IgD-negative memory B cell (primary cell): ENCODE data around the gene FZD2. TPM values are rescaled to one million over a fixed set of nuclear protein-coding genes. Genes with fewer than 3 reads are reported as not detected.
"Not testable (repeated sequence)": the region's sequence is repeated elsewhere in the genome, so short reads cannot be mapped to it uniquely, and the experiment has no call there.

ENCODE experiments used
- H3K27ac Mint-ChIP-seq, 3 donors: one replicate each; pipeline ENCODE4 v1.8.0; 2020 to 2022; ENCODE audit warnings: mild to moderate bottlenecking in 3 of 3, mixed read lengths in 3 of 3, moderate library complexity in 1 of 3
- H3K27me3 Mint-ChIP-seq: one replicate; pipeline ENCODE4 v1.8.0; 2021; ENCODE audit warnings: mixed read lengths
- H3K36me3 Mint-ChIP-seq: one replicate; pipeline ENCODE4 v1.8.0; 2020; ENCODE audit warnings: mild to moderate bottlenecking, mixed read lengths
- H3K4me1 Mint-ChIP-seq, 3 donors: one replicate each; pipeline ENCODE4 v1.8.0; 2020 to 2022; ENCODE audit warnings: mixed read lengths in 3 of 3, mild to moderate bottlenecking in 1 of 3
- H3K4me3 Mint-ChIP-seq, 4 donors: one replicate each; pipeline ENCODE4 v1.8.0; 2020 to 2022; ENCODE audit warnings: mild to moderate bottlenecking in 4 of 4, mixed read lengths in 4 of 4, moderate library complexity in 3 of 4
- H3K9me3 Mint-ChIP-seq, 3 donors: one replicate each; pipeline ENCODE4 v1.8.0; 2020 to 2021; ENCODE audit warnings: mixed read lengths in 3 of 3, mild to moderate bottlenecking in 1 of 3
- polyA plus RNA-seq: library from polyadenylated mRNA; unstranded; fragments of 300-500 nt; fragmentation: Illumina TruSeq; gene quantifications from one replicate; pipeline ENCODE4 v1.2.3, GENCODE V29; 2021

FZD2 gene
- polyA plus RNA-seq, 1 donor from 2014 or later = not detected

DNA sequence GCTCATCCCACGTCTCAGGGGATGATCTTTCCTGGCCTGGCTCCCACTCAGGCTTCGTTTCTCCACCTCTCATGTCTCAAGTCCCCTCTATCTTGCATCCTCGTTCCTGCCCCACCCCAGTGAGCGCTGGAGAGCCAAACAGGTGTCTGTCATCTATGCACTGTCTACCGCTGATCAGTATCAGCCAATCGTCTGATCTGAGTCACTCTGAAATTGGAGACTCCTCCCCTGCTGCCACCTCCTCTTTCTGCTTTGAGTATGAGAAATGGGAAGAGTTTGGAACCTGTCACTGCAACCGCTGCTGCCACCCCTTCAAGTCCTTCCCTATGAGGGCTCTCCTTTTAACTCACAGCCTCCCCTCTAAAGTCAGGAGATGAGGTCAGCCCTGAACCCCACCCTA, 28.0 kb downstream of the FZD2 start:
- H3K9me3 Mint-ChIP-seq = no peaks in the 10 kb centered on the region
- peak overlapping the region in 1 of 3 donors; percentile 60 for H3K27ac Mint-ChIP-seq
- peaks cover 0 to 2% (median 0%) of the 10 kb centered on the region in 3 donors for H3K4me1 Mint-ChIP-seq
- H3K36me3 Mint-ChIP-seq = no peaks in the 10 kb centered on the region
- peaks cover 5% of the 10 kb centered on the region for H3K27me3 Mint-ChIP-seq
- H3K4me3 Mint-ChIP-seq = no peak overlapping the region

DNA sequence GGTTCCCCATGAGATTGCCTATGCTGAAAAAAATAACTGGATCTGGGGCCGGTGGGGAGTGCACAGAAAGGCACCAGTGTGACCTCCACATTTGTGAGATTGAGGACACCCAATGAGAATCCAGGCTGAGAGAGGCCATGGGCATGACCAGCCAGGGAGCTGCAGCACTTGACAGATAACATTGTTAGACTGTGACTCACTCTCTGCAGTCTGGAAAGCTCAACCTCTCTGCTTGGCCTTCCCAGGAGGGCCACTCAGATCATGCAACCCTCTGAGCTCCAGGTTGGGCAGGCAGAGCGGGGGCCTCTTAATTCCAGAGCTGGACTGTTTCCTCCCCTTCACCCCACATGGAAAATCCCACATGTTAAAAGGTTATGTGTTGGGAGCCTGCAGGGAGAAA, 30.1 kb downstream of the FZD2 start:
- Mint-ChIP-seq H3K4me3 (no peak overlapping the region), H3K9me3 (no peaks in the 10 kb centered on the region), H3K4me1 (no peaks in the 10 kb centered on the region), H3K27ac (no peak overlapping the region), H3K36me3 (no peaks in the 10 kb centered on the region), H3K27me3 (no peaks in the 10 kb centered on the region)

DNA sequence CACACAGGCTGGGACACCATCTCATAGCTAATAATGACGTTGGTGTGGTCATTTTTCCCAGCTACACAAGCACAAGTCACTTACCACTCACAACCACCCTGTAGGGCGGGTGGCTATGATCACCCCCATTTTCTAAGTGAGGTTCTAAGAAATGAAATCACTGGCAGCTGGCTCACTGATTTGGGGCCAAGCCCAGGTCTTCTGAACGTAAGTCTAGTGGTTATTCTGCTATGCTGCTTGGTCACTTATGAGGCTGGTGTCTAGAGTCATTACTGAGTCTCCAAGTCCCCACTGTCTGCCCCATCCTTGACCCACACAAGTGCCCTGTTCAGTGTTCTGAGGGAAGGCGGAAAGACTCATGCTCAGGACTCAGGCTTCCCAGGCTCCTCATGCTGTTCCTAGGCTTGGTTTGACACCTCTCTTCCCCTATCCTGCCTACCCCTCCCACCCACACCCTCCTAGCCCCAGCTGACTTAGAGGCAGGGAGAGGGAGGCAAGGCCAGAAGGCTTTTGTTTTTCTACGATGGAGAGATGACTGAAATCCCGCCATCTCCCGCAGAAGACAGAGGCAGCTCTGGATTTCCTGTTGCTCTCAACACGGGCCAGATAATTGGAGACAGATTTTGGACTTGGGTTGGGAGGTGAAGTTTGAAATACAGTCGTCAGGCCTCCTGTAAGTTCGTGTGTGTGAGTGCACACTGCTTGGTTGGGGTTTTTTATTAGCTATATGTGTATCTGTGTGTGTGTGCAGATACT, 32.2 kb downstream of the FZD2 start:
- no peaks in the 10 kb centered on the region for H3K4me1 Mint-ChIP-seq
- H3K27me3 Mint-ChIP-seq = peaks cover 5% of the 10 kb centered on the region
- no peaks in the 10 kb centered on the region for H3K36me3 Mint-ChIP-seq
- H3K9me3 Mint-ChIP-seq = no peaks in the 10 kb centered on the region
- no peak overlapping the region for H3K4me3 Mint-ChIP-seq
- no peak overlapping the region for H3K27ac Mint-ChIP-seq

GRCh38 chr17:44590072-44590462, 32.8 kb downstream of the FZD2 start:
- not testable (repeated sequence) for H3K4me3 Mint-ChIP-seq, H3K4me1 Mint-ChIP-seq, H3K27ac Mint-ChIP-seq, H3K36me3 Mint-ChIP-seq, H3K9me3 Mint-ChIP-seq, H3K27me3 Mint-ChIP-seq

GRCh38 chr17:44590762-44591161, 33.5 kb downstream of the FZD2 start:
- not testable (repeated sequence) for H3K9me3 Mint-ChIP-seq, H3K27ac Mint-ChIP-seq, H3K36me3 Mint-ChIP-seq, H3K4me1 Mint-ChIP-seq, H3K27me3 Mint-ChIP-seq, H3K4me3 Mint-ChIP-seq

DNA sequence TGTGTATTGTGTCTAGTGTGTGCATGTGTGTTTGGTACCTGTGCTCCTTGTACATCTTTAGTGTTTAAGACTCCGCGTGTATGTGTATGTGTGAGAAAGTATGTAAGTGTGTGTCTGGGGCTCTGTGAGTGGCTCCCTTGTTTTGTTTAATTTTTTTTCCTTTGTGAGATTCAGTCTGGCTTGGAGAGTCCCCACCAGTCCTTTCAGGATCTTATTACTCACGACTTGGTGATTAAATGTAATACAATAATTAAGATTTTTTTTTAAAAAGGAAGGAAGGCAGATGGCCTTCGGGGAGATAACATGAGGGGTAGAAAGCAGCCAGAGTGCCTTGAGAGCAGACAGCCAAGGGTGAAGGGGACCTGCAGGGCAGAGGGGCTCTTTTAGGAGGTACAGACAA, 33.9 kb downstream of the FZD2 start:
- Mint-ChIP-seq H3K36me3 (no peaks in the 10 kb centered on the region), H3K4me3 (no peak overlapping the region), H3K27me3 (peaks cover 10% of the 10 kb centered on the region), H3K4me1 (no peaks in the 10 kb centered on the region), H3K9me3 (no peaks in the 10 kb centered on the region), H3K27ac (no peak overlapping the region)

- Mint-ChIP-seq H3K4me3 (no peak overlapping the region), H3K27ac (no peak overlapping the region), H3K36me3 (peaks cover 1% of the 10 kb centered on the region), H3K4me1 (no peaks in the 10 kb centered on the region), H3K9me3 (no peaks in the 10 kb centered on the region), H3K27me3 (peaks cover 18% of the 10 kb centered on the region)
These were observed 35.9 kb downstream of the FZD2 start for GRCh38 chr17:44593156-44593555.

DNA sequence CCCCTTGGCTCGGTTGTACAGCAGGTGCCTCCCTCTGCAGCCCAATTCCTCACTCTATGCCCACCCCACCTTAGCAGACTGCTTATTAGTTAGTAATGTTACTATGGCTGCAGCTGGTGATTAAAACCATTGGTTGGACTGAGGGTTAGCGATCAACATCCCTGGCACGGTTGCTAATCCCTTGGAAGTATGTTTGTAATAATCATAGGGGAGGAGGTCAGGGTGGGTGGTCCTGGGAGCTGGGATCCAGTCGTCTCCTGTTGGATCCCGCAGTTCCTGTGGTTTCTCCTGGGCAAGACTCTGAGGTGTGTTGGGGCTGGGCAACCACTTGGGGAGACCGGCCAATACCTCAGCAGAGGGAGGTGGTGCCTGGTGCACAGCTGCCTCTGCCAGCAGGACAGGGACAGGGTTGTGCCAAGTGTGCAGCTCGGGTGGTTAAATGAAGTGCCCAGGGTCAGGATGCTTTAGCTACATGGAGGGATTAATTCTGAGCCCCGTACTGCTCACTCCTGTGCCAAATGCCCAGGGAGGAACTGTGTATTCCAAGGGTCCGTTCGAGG, 38.0 kb downstream of the FZD2 start:
- Mint-ChIP-seq H3K27ac (no peak overlapping the region), H3K36me3 (peaks cover 1% of the 10 kb centered on the region), H3K27me3 (peaks cover 19% of the 10 kb centered on the region), H3K9me3 (no peaks in the 10 kb centered on the region), H3K4me3 (no peak overlapping the region), H3K4me1 (no peaks in the 10 kb centered on the region)

DNA sequence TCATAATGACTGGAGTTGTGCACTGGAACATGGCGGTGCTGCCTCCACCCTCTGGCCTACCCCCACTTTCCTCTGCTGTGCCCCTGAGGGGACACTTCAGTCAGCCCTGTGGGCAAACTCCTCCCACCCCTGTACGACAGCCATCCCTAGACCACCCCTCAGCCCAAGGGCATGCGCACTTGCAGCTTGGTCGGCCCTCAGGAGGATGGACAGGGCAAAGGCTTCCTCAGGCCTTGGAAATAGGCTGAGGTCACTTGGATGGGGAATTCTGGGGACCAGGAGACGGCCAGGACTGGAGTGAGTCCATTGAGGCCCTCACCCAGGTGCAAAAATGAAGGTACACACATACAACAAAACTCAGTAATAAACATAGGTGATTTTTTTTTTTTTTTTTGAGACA, 41.0 kb downstream of the FZD2 start:
- H3K4me3 Mint-ChIP-seq = no peak overlapping the region
- H3K4me1 Mint-ChIP-seq = no peaks in the 10 kb centered on the region
- H3K27ac Mint-ChIP-seq = no peak overlapping the region
- H3K36me3 Mint-ChIP-seq = peaks cover 1% of the 10 kb centered on the region
- H3K27me3 Mint-ChIP-seq = peaks cover 24% of the 10 kb centered on the region
- H3K9me3 Mint-ChIP-seq = no peaks in the 10 kb centered on the region

DNA sequence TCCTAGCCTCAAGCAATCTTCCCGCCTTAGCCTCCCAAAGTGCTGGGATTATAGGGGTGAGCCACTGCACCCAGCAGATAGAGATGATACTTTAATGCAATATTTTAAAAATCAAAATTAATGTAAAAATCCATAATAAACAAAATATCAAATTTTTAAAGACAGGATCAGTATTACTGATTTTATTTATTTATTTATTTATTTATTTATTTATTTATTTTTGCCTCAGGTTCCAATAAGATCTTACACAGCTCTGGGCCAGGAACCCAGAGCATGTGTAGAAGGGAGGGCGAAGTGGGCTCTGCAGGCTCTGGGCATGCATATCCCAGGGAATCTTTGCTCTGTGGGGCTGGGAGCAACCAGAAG, 41.6 kb downstream of the FZD2 start:
- H3K4me3 Mint-ChIP-seq = no peak overlapping the region
- H3K27me3 Mint-ChIP-seq = peaks cover 21% of the 10 kb centered on the region
- no peak overlapping the region for H3K27ac Mint-ChIP-seq
- H3K36me3 Mint-ChIP-seq = peaks cover 1% of the 10 kb centered on the region
- no peaks in the 10 kb centered on the region for H3K9me3 Mint-ChIP-seq
- no peaks in the 10 kb centered on the region for H3K4me1 Mint-ChIP-seq

- Mint-ChIP-seq H3K4me3 (no peak overlapping the region), H3K27me3 (peaks cover 25% of the 10 kb centered on the region), H3K27ac (no peak overlapping the region), H3K36me3 (peaks cover 1% of the 10 kb centered on the region), H3K9me3 (no peaks in the 10 kb centered on the region), H3K4me1 (no peaks in the 10 kb centered on the region)
These were observed 42.3 kb downstream of the FZD2 start for GRCh38 chr17:44599298-44600175.

DNA sequence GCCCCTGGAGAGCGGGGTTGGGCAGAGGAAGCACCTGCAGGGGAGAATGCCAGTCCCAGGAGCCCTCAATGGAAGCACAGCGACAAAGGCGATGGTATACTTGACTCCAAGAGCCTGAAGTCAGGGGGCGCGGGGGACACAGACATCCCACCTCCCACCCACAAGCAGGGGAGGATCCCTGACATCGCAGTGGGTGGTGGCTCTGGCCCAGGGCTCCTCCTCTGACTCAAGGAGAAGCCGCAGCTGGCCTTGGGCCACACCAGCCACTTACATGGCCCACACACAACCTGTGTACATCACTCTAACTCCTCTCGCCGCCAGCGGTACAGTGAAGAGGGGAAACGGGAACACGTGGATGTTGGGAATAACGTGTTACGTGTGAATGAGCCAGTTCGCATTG, 44.3 kb downstream of the FZD2 start:
- Mint-ChIP-seq H3K27ac (no peak overlapping the region), H3K27me3 (peaks cover 23% of the 10 kb centered on the region), H3K36me3 (peaks cover 4% of the 10 kb centered on the region), H3K9me3 (no peaks in the 10 kb centered on the region), H3K4me3 (no peak overlapping the region), H3K4me1 (no peaks in the 10 kb centered on the region)

DNA sequence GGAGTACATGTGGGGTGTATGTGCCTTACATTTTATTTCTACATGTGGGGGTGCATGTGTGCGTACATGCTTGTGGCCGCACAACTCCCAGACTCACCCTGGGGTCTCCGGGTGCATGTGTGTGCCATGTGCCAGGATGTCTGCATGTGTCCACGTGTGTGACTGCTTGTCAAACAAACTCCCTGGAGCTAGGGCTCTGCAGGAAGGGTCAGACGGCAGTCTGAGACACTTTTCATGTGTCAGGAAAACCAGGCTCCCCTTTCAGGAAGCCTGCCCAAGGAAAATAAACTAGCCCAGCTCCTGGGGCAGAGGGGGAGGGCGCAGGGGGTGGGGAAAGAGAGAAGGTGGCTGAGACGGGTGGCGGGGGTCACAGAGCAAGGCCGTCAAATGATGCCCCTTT, 44.7 kb downstream of the FZD2 start:
- Mint-ChIP-seq H3K4me1 (no peaks in the 10 kb centered on the region), H3K27me3 (peaks cover 23% of the 10 kb centered on the region), H3K9me3 (no peaks in the 10 kb centered on the region), H3K4me3 (no peak overlapping the region), H3K36me3 (peaks cover 4% of the 10 kb centered on the region), H3K27ac (no peak overlapping the region)

DNA sequence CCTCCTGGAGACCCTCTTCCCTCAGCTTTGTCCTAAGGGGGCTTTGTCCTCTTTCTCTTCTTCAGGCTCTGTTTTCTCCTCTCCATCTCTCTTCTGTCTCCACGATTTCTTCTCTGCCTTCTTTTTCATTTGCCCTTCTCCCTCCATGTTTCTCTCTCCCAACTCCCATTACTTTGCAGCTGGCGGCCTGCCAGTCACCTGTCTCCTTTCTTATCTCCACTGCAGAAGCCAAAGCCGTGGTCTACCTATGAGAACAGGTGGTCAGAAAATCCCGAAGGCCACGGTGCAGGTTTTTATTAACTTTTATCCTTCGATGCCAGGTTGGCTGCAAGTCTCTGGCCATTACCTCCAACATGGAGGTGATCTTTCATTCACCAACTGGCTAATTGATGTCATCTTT, 45.1 kb downstream of the FZD2 start:
- no peaks in the 10 kb centered on the region for H3K9me3 Mint-ChIP-seq
- peaks cover 20% of the 10 kb centered on the region for H3K27me3 Mint-ChIP-seq
- no peaks in the 10 kb centered on the region for H3K4me1 Mint-ChIP-seq
- H3K27ac Mint-ChIP-seq = no peak overlapping the region
- no peak overlapping the region for H3K4me3 Mint-ChIP-seq
- peaks cover 3% of the 10 kb centered on the region for H3K36me3 Mint-ChIP-seq

DNA sequence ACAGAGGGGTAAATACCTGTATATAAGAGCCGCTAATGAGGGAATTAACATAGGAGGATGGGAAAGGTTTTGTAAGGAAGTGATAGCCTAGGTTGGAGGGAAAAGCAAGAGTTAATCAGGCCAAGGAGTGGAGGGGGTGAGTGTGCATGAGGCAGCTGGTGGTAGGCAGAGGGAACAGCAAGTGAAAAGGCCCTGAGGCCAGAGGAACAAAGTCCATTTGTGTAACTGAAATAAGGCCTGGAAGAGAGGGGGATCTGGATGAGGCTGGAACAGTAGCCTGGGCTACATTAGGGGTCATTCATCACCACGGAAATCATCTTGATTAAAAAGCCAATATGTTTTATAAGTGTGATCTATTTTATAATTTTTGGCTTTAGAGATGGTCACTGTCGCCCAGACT, 45.7 kb downstream of the FZD2 start:
- peaks cover 15% of the 10 kb centered on the region for H3K27me3 Mint-ChIP-seq
- no peaks in the 10 kb centered on the region for H3K4me1 Mint-ChIP-seq
- no peaks in the 10 kb centered on the region for H3K9me3 Mint-ChIP-seq
- H3K36me3 Mint-ChIP-seq = peaks cover 3% of the 10 kb centered on the region
- no peak overlapping the region for H3K27ac Mint-ChIP-seq
- H3K4me3 Mint-ChIP-seq = no peak overlapping the region
